ENCODE measurements around the gene MISP3. TPM values are rescaled to one million over a fixed set of nuclear protein-coding genes. Genes with fewer than 3 reads are reported as not detected.

Gene MISP3
- total RNA-seq, 1 donor from 2014 or later, result 3.5 TPM

DNA sequence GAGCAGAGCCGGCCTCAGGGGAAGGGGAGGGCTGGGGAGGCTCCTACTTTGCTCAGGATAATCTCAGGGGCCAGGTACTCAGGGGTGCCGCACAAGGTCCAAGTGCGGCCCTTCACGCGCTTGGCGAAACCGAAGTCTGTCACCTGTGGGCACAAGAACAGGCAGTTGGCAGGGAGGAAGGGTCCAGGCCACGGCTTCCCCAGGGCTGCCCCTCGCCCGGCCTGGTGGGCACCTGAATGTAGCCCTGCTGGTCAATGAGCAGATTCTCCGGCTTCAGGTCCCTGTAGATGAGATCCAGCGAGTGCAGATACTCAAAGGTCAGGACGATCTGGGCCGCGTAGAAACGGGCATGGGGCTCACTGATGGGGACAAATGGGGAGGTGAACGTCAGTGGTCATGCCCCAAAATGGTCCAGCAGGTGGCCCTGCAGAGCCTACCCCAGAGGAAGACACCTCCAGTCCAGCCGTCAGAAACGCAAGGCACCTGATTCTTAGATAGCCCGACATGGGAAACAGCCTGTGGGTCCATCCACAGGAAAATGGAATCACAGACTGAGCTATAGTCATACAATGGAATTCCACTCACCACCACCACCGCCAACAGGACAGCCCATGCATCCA is 25.1 kb downstream of the MISP3 start:
- Mint-ChIP-seq H3K4me1 (ENCODE audit: low read depth) (no peaks in the 10 kb centered on the region), H3K27ac (no peak overlapping the region), H3K27me3 (no peaks in the 10 kb centered on the region), H3K36me3 (ENCODE audit: insufficient read depth) (peaks cover 21% of the 10 kb centered on the region), H3K4me3 (ENCODE audit: low read depth) (no peak overlapping the region), H3K9me3 (ENCODE audit: low read depth) (peaks cover 3% of the 10 kb centered on the region)
- no peak for DNase-seq (ENCODE audit: low spot score, unreplicated experiment)
- TF ChIP-seq, protein P1, sequence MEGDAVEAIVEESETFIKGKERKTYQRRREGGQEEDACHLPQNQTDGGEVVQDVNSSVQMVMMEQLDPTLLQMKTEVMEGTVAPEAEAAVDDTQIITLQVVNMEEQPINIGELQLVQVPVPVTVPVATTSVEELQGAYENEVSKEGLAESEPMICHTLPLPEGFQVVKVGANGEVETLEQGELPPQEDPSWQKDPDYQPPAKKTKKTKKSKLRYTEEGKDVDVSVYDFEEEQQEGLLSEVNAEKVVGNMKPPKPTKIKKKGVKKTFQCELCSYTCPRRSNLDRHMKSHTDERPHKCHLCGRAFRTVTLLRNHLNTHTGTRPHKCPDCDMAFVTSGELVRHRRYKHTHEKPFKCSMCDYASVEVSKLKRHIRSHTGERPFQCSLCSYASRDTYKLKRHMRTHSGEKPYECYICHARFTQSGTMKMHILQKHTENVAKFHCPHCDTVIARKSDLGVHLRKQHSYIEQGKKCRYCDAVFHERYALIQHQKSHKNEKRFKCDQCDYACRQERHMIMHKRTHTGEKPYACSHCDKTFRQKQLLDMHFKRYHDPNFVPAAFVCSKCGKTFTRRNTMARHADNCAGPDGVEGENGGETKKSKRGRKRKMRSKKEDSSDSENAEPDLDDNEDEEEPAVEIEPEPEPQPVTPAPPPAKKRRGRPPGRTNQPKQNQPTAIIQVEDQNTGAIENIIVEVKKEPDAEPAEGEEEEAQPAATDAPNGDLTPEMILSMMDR (IDR thresholded peaks at IDR 0.05; ENCODE audit: unreplicated experiment), result no peak

DNA sequence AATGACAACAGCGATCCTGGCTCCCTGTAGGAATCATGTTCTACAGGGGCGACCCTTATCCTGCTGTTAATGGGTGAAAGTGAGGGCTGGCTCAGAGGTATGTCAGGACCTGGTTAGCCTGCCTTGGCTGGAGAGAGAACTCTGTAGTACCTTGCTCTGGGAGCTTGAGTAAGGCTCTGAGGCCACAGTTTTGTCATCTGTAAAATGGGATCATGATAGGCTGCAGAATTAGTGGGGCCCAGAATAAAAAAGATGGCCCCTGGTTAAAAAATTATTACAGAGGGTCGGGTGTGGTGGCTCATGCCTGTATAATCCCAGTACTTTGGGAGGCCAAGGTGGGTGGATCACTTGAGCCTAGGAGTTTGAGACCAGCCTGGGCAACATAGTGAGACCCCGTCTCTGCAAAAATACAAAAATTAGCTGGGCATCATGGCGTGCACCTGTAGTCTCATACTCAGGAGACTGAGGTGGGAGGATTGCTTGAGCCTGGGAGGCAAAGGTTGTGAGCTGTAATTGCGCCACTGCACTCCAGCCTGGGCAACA is 28.5 kb downstream of the MISP3 start:
- Mint-ChIP-seq H3K27me3 (no peaks in the 10 kb centered on the region), H3K9me3 (ENCODE audit: low read depth) (no peaks in the 10 kb centered on the region), H3K4me3 (ENCODE audit: low read depth) (no peak overlapping the region), H3K27ac (no peak overlapping the region), H3K4me1 (ENCODE audit: low read depth) (no peaks in the 10 kb centered on the region), H3K36me3 (ENCODE audit: insufficient read depth) (peaks cover 15% of the 10 kb centered on the region)
- DNase-seq (ENCODE audit: low spot score, unreplicated experiment), result no peak
- TF ChIP-seq, protein P1 (IDR thresholded peaks at IDR 0.05; ENCODE audit: unreplicated experiment), result no peak

DNA sequence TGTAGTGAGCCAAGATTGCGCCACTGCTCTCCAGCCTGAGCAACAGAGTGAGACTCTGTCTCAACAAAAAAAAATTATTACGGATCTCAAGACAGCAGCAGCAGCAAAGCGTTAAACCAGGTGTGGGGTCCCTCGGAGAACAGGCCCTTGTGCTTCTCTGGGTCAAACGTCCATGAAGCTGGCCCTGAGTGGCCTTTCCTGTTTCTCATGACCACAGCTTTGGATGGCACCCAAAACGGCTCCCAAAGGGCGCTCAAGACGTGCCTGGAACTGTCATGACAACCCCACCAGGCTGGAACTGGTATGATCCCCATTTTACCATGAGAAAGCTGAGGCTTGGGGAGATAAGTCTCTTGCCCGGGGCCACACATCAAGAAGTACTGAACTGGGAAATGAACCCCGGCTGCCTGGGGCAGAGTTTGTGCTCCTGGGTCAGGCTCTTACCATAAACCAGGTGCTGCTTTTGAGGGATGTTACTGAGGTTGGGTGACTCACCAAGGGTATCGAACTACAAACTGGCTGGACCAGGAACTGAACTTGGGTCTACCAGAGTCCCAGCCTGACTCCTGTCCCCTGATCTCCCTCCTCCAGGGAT is 29.6 kb downstream of the MISP3 start:
- Mint-ChIP-seq H3K9me3 (ENCODE audit: low read depth) (no peaks in the 10 kb centered on the region), H3K36me3 (ENCODE audit: insufficient read depth) (peaks cover 13% of the 10 kb centered on the region), H3K27ac (no peak overlapping the region), H3K27me3 (no peaks in the 10 kb centered on the region), H3K4me3 (ENCODE audit: low read depth) (no peak overlapping the region), H3K4me1 (ENCODE audit: low read depth) (no peaks in the 10 kb centered on the region)
- DNase-seq (ENCODE audit: low spot score, unreplicated experiment), result no peak
- TF ChIP-seq, protein P1 (IDR thresholded peaks at IDR 0.05; ENCODE audit: unreplicated experiment), result no peak

DNA sequence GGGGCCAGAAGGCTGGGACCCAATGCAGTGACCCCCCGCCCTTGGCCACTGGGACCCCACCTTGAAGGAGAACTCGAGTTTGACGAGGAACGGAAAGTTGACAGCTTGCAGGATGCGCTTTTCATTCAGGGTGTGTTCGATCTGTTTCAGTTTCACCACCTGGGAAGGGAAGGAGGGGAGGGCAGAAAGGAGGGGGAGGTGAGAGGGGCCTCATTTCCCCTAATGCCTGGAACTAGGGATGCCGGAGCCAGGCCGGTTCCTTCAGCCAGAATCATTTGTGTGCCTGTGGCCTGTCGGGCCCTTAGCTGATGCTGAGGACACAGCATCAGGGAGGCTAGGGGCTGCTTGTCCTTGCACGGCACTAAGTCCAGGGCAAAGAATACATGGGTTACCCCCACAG is 30.2 kb downstream of the MISP3 start:
- Mint-ChIP-seq H3K4me1 (ENCODE audit: low read depth) (no peaks in the 10 kb centered on the region), H3K36me3 (ENCODE audit: insufficient read depth) (peaks cover 14% of the 10 kb centered on the region), H3K4me3 (ENCODE audit: low read depth) (no peak overlapping the region), H3K9me3 (ENCODE audit: low read depth) (no peaks in the 10 kb centered on the region), H3K27ac (no peak overlapping the region), H3K27me3 (no peaks in the 10 kb centered on the region)
- TF ChIP-seq, protein P1 (IDR thresholded peaks at IDR 0.05; ENCODE audit: unreplicated experiment), result no peak
- DNase-seq (ENCODE audit: low spot score, unreplicated experiment), result no peak

DNA sequence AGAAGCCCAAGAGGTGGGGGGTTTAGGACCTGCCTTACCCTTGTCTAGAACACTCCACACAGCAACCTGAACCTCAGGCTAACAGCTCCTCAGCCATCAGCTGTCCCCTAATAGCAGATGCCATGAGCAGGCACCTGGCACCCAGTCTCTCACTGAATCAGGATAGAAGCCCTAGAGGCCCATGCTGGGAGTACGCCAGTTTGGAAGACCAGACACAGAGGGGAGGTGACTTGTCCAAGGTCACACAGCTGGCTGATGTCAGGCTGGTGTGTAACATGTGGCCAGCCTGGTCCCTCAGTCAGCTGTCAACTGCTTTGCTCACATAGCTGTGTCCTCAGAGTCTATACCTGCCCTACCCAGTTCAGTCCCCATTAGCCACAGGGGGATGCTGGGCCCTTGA is 30.7 kb downstream of the MISP3 start:
- Mint-ChIP-seq H3K4me3 (ENCODE audit: low read depth) (no peak overlapping the region), H3K36me3 (ENCODE audit: insufficient read depth) (peaks cover 11% of the 10 kb centered on the region)

More for the DNA sequence above, 30.7 kb downstream of the MISP3 start:
- H3K27me3 Mint-ChIP-seq, result no peaks in the 10 kb centered on the region
- TF ChIP-seq, protein P1 (IDR thresholded peaks at IDR 0.05; ENCODE audit: unreplicated experiment), result no peak
- H3K4me1 Mint-ChIP-seq (ENCODE audit: low read depth), result no peaks in the 10 kb centered on the region
- no peak overlapping the region for H3K27ac Mint-ChIP-seq
- no peak for DNase-seq (ENCODE audit: low spot score, unreplicated experiment)
- H3K9me3 Mint-ChIP-seq (ENCODE audit: low read depth), result no peaks in the 10 kb centered on the region

Data from progenitor cell of endocrine pancreas (in vitro differentiated cells).